Trophoblast cell (in vitro differentiated cells and primary cell): ENCODE results near the gene MOSPD3.
"Not testable (repeated sequence)": the region's sequence is repeated elsewhere in the genome, so short reads cannot be mapped to it uniquely, and the experiment has no call there.

Experiments used
- DNase-seq, 2 donors: peaks; one replicate each; pipeline ENCODE4 v3.0.0-alpha.2; 2016
- H2AFZ ChIP-seq: 2 replicates; pipeline ENCODE4 v1.6.1; 2013; ENCODE audit warnings: low read length, moderate library complexity, mild to moderate bottlenecking; ENCODE audit not compliant: insufficient read depth, poor library complexity
- H2AK5ac ChIP-seq: 2 replicates; pipeline ENCODE4 v1.6.1; 2013; ENCODE audit warnings: mild to moderate bottlenecking, low read length
- H2BK120ac ChIP-seq: 2 replicates; pipeline ENCODE4 v1.6.1; 2013; ENCODE audit warnings: low read length, mild to moderate bottlenecking, moderate library complexity; ENCODE audit not compliant: insufficient read depth, poor library complexity
- H2BK12ac ChIP-seq: 2 replicates; pipeline ENCODE4 v1.6.1; 2013; ENCODE audit warnings: mild to moderate bottlenecking, low read length, moderate library complexity
- H2BK5ac ChIP-seq: 2 replicates; pipeline ENCODE4 v1.6.1; 2013; ENCODE audit warnings: low read length, low read depth, moderate library complexity, mild to moderate bottlenecking; ENCODE audit not compliant: poor library complexity
- H3K14ac ChIP-seq: 2 replicates; pipeline ENCODE4 v1.6.1; 2013; ENCODE audit warnings: mild to moderate bottlenecking, low read length
- H3K18ac ChIP-seq: 2 replicates; pipeline ENCODE4 v1.6.1; 2013; ENCODE audit warnings: mild to moderate bottlenecking, low read length
- H3K23ac ChIP-seq: 2 replicates; pipeline ENCODE4 v1.6.1; 2013; ENCODE audit warnings: low read length
- H3K27ac ChIP-seq: 2 replicates; pipeline ENCODE4 v1.5.1; 2013; ENCODE audit warnings: low read depth, mild to moderate bottlenecking, inconsistent platforms, low read length, moderate library complexity
- H3K27me3 ChIP-seq: 2 replicates; pipeline ENCODE4 v1.6.1; 2013; ENCODE audit warnings: inconsistent platforms, mild to moderate bottlenecking, low read length, moderate library complexity; ENCODE audit not compliant: insufficient read depth
- H3K36me3 ChIP-seq, 2 experiments: 1 replicate in 1 of 2; 2 replicates in 1 of 2; pipeline ENCODE4 v1.6.1; 2013; ENCODE audit warnings: low read length in 2 of 2, mild to moderate bottlenecking in 2 of 2, moderate library complexity in 1 of 2; ENCODE audit not compliant: insufficient read depth in 2 of 2, control insufficient read depth in 1 of 2
- H3K4ac ChIP-seq: 2 replicates; pipeline ENCODE4 v1.6.1; 2013; ENCODE audit warnings: low read depth, mild to moderate bottlenecking, low read length, moderate library complexity
- H3K4me1 ChIP-seq, 2 experiments: 1 replicate in 1 of 2; 2 replicates in 1 of 2; pipeline ENCODE4 v1.6.1; 2013; ENCODE audit warnings: low read length in 2 of 2, mild to moderate bottlenecking in 2 of 2, moderate library complexity in 1 of 2; ENCODE audit not compliant: insufficient read depth in 2 of 2, control insufficient read depth in 1 of 2
- H3K4me2 ChIP-seq: 2 replicates; pipeline ENCODE4 v1.6.1; 2013; ENCODE audit warnings: inconsistent platforms, mild to moderate bottlenecking, low read length, moderate library complexity
- H3K4me3 ChIP-seq: 2 replicates; pipeline ENCODE4 v1.5.1; 2013; ENCODE audit warnings: mild to moderate bottlenecking, low read depth, low read length, inconsistent platforms
- H3K79me1 ChIP-seq: one replicate; pipeline ENCODE4 v1.6.1; 2013; ENCODE audit warnings: low read length
- H3K79me2 ChIP-seq: 2 replicates; pipeline ENCODE4 v1.6.1; 2013; ENCODE audit warnings: low read length, mild to moderate bottlenecking; ENCODE audit not compliant: control insufficient read depth, insufficient read depth, poor library complexity
- H3K9ac ChIP-seq: 2 replicates; pipeline ENCODE4 v1.6.1; 2013; ENCODE audit warnings: mild to moderate bottlenecking, low read length
- H3K9me3 ChIP-seq: 2 replicates; pipeline ENCODE4 v1.6.1; 2013; ENCODE audit warnings: low read depth, mild to moderate bottlenecking, control low read depth, inconsistent platforms, low read length; ENCODE audit not compliant: insufficient read depth
- H4K12ac ChIP-seq: 2 replicates; pipeline ENCODE4 v1.6.1; 2013; ENCODE audit warnings: low read depth, mild to moderate bottlenecking, low read length, moderate library complexity
- H4K8ac ChIP-seq: 2 replicates; pipeline ENCODE4 v1.6.1; 2013; ENCODE audit warnings: low read depth, mild to moderate bottlenecking, low read length, moderate library complexity
- H4K91ac ChIP-seq: one replicate; pipeline ENCODE4 v1.6.1; 2013; ENCODE audit warnings: low read depth, mild to moderate bottlenecking, low read length, moderate library complexity
- WGBS: extraction: QIAGEN DNeasy Blood & Tissue Kit; methylation state at CpG from one replicate; pipeline ENCODE4 v1.1.7; 2013; ENCODE audit warnings: missing lambda C conversion rate; ENCODE audit not compliant: insufficient read length, insufficient coverage; ENCODE audit errors: extremely low coverage; 5-methylcytosine and 5-hydroxymethylcytosine counted together

MOSPD3 gene

GRCh38 chr7:100654908-100655831 is 42.8 kb downstream of the MOSPD3 start:
- H3K36me3 ChIP-seq = no peaks in the 10 kb centered on the region
- no peak overlapping the region for H3K23ac ChIP-seq
- no peak overlapping the region for H3K9ac ChIP-seq
- peaks cover 0 to 5% of the 10 kb centered on the region in 2 experiments for H3K4me1 ChIP-seq
- H3K4me3 ChIP-seq = no peak overlapping the region
- H2AFZ ChIP-seq = no peak overlapping the region
- no peak overlapping the region for H4K8ac ChIP-seq
- H4K12ac ChIP-seq = no peak overlapping the region
- no peak overlapping the region for H3K4ac ChIP-seq
- no peak overlapping the region for H2BK12ac ChIP-seq
- no peaks in the 10 kb centered on the region for H3K79me1 ChIP-seq
- H3K79me2 ChIP-seq = no peaks in the 10 kb centered on the region
- no peak overlapping the region for H4K91ac ChIP-seq
- no peak overlapping the region for H3K4me2 ChIP-seq
- H3K9me3 ChIP-seq = peaks cover 8% of the 10 kb centered on the region
- peaks cover 14% of the 10 kb centered on the region for H3K27me3 ChIP-seq
- no peak for DNase-seq
- H3K14ac ChIP-seq = no peak overlapping the region
- WGBS = no CpG with 5 or more reads among the region's 25 CpGs
- no peak overlapping the region for H2BK5ac ChIP-seq
- no peak overlapping the region for H3K27ac ChIP-seq
- no peak overlapping the region for H2AK5ac ChIP-seq
- H3K18ac ChIP-seq = no peak overlapping the region
- H2BK120ac ChIP-seq = no peak overlapping the region

- Histone ChIP-seq H2BK120ac (no peak within 1 kb of the TSS), H3K9me3 (peaks cover 8% of the 10 kb centered on the region), H4K91ac (no peak within 1 kb of the TSS), H3K79me1 (no peaks in the 10 kb centered on the region), H3K18ac (no peak within 1 kb of the TSS), H2AFZ (no peak within 1 kb of the TSS), H3K27ac (no peak within 1 kb of the TSS), H4K12ac (no peak within 1 kb of the TSS), H3K23ac (no peak within 1 kb of the TSS), H3K4ac (no peak within 1 kb of the TSS), H4K8ac (no peak within 1 kb of the TSS), H3K9ac (no peak within 1 kb of the TSS), H3K4me1 (peaks cover 0 to 4% of the 10 kb centered on the region in 2 experiments), H3K14ac (no peak within 1 kb of the TSS), H2BK5ac (no peak within 1 kb of the TSS), H3K79me2 (no peaks in the 10 kb centered on the region), H3K4me2 (no peak within 1 kb of the TSS), H3K36me3 (no peaks in the 10 kb centered on the region), H3K4me3 (no peak within 1 kb of the TSS), H2AK5ac (no peak within 1 kb of the TSS), H2BK12ac (no peak within 1 kb of the TSS), H3K27me3 (peaks cover 14% of the 10 kb centered on the region)
- peak; percentile 41 to 64 for DNase-seq
- WGBS = no CpG with 5 or more reads among the region's 63 CpGs
Observed at GRCh38 chr7:100655908-100656674, 43.8 kb downstream of the MOSPD3 start, which contains the start of gene ACTL6B. ACTL6B (minus strand) TSS chr7:100656448; CDS start chr7:100656354, 94 bp downstream.

- not testable (repeated sequence) for H4K8ac ChIP-seq, H3K4me3 ChIP-seq, H2AFZ ChIP-seq, H3K18ac ChIP-seq, H3K36me3 ChIP-seq, H3K23ac ChIP-seq, H2AK5ac ChIP-seq, H3K79me1 ChIP-seq, H3K14ac ChIP-seq, H3K27me3 ChIP-seq, H4K91ac ChIP-seq, H2BK5ac ChIP-seq, H3K27ac ChIP-seq, DNase-seq, H3K4me2 ChIP-seq, H3K79me2 ChIP-seq, H4K12ac ChIP-seq, H3K9me3 ChIP-seq, H2BK120ac ChIP-seq, H3K4ac ChIP-seq, H3K9ac ChIP-seq, H3K4me1 ChIP-seq, H2BK12ac ChIP-seq
- no CpG with 5 or more reads among the region's 12 CpGs for WGBS
Observed at GRCh38 chr7:100662194-100662776, 49.9 kb downstream of the MOSPD3 start.
